ENCODE measurements around the gene G6PC1.
"Not testable (repeated sequence)": the region's sequence is repeated elsewhere in the genome, so short reads cannot be mapped to it uniquely, and the experiment has no call there.

The G6PC1 gene

GRCh38 chr17:42857389-42857788, 43.2 kb upstream of the G6PC1 start:
- FAIRE-seq (no peak), DNase-seq (ENCODE audit: insufficient read length, low spot score) (no peak)
- TF ChIP-seq SPI1 (IDR thresholded peaks at IDR 0.05; ENCODE audit: low read depth, low read length) = no peak
- TF ChIP-seq POLR2A (IDR thresholded peaks at IDR 0.05; ENCODE audit: low read depth, low read length) = no peak
- TF ChIP-seq PAX5 (IDR thresholded peaks at IDR 0.05; ENCODE audit: insufficient read depth, low read length, severe bottlenecking) = no peak
- no peak for TF ChIP-seq POU2F2 (IDR thresholded peaks at IDR 0.05; ENCODE audit: low read depth, low read length)
- TF ChIP-seq POLR2AphosphoS5 (IDR thresholded peaks at IDR 0.05; ENCODE audit: low read depth, low read length) = no peak
- TF ChIP-seq TAF1 (IDR thresholded peaks at IDR 0.05; ENCODE audit: low read depth, low read length) = no peak

GRCh38 chr17:42865638-42866094, 34.9 kb upstream of the G6PC1 start:
- TF ChIP-seq SPI1 (IDR thresholded peaks at IDR 0.05; ENCODE audit: low read depth, low read length) = no peak
- no peak for TF ChIP-seq TAF1 (IDR thresholded peaks at IDR 0.05; ENCODE audit: low read depth, low read length)
- no peak for TF ChIP-seq POLR2A (IDR thresholded peaks at IDR 0.05; ENCODE audit: low read depth, low read length)
- TF ChIP-seq PAX5 (IDR thresholded peaks at IDR 0.05; ENCODE audit: insufficient read depth, low read length, severe bottlenecking) = no peak
- TF ChIP-seq POU2F2 (IDR thresholded peaks at IDR 0.05; ENCODE audit: low read depth, low read length) = no peak
- TF ChIP-seq POLR2AphosphoS5 (IDR thresholded peaks at IDR 0.05; ENCODE audit: low read depth, low read length) = no peak
- DNase-seq (ENCODE audit: insufficient read length, low spot score) = no peak
- no peak for FAIRE-seq

- FAIRE-seq = no peak
- TF ChIP-seq SPI1 (IDR thresholded peaks at IDR 0.05; ENCODE audit: low read depth, low read length) = no peak
- no peak for DNase-seq (ENCODE audit: insufficient read length, low spot score)
These were observed 34.4 kb upstream of the G6PC1 start for GRCh38 chr17:42866216-42866615.

GRCh38 chr17:42866631-42867575, 33.7 kb upstream of the G6PC1 start:
- DNase-seq (ENCODE audit: insufficient read length, low spot score) = no peak
- FAIRE-seq = no peak
- TF ChIP-seq SPI1 (IDR thresholded peaks at IDR 0.05; ENCODE audit: low read depth, low read length) (no peak), POLR2A (IDR thresholded peaks at IDR 0.05; ENCODE audit: low read depth, low read length) (no peak), POU2F2 (IDR thresholded peaks at IDR 0.05; ENCODE audit: low read depth, low read length) (no peak), TAF1 (IDR thresholded peaks at IDR 0.05; ENCODE audit: low read depth, low read length) (no peak), PAX5 (IDR thresholded peaks at IDR 0.05; ENCODE audit: insufficient read depth, low read length, severe bottlenecking) (no peak), POLR2AphosphoS5 (IDR thresholded peaks at IDR 0.05; ENCODE audit: low read depth, low read length) (no peak)

GRCh38 chr17:42867694-42868261, 32.8 kb upstream of the G6PC1 start:
- FAIRE-seq; DNase-seq (ENCODE audit: insufficient read length, low spot score): not testable (repeated sequence)

- TF ChIP-seq POLR2AphosphoS5 (IDR thresholded peaks at IDR 0.05; ENCODE audit: low read depth, low read length) = no peak
- no peak for TF ChIP-seq TAF1 (IDR thresholded peaks at IDR 0.05; ENCODE audit: low read depth, low read length)
- TF ChIP-seq POU2F2 (IDR thresholded peaks at IDR 0.05; ENCODE audit: low read depth, low read length) = no peak
- no peak for TF ChIP-seq PAX5 (IDR thresholded peaks at IDR 0.05; ENCODE audit: insufficient read depth, low read length, severe bottlenecking)
- TF ChIP-seq POLR2A (IDR thresholded peaks at IDR 0.05; ENCODE audit: low read depth, low read length) = no peak
- no peak for TF ChIP-seq SPI1 (IDR thresholded peaks at IDR 0.05; ENCODE audit: low read depth, low read length)
- DNase-seq (ENCODE audit: insufficient read length, low spot score) = no peak
- FAIRE-seq = no peak
These were observed 32.3 kb upstream of the G6PC1 start for GRCh38 chr17:42868338-42868737.

- TF ChIP-seq POLR2A (IDR thresholded peaks at IDR 0.05; ENCODE audit: low read depth, low read length) (no peak), POLR2AphosphoS5 (IDR thresholded peaks at IDR 0.05; ENCODE audit: low read depth, low read length) (no peak), SPI1 (IDR thresholded peaks at IDR 0.05; ENCODE audit: low read depth, low read length) (no peak), TAF1 (IDR thresholded peaks at IDR 0.05; ENCODE audit: low read depth, low read length) (no peak), POU2F2 (IDR thresholded peaks at IDR 0.05; ENCODE audit: low read depth, low read length) (no peak), PAX5 (IDR thresholded peaks at IDR 0.05; ENCODE audit: insufficient read depth, low read length, severe bottlenecking) (no peak)
- FAIRE-seq = no peak
- no peak for DNase-seq (ENCODE audit: insufficient read length, low spot score)
These were observed 29.0 kb upstream of the G6PC1 start for GRCh38 chr17:42871647-42872046.

- DNase-seq (ENCODE audit: insufficient read length, low spot score) (no peak), FAIRE-seq (no peak)
- no peak for TF ChIP-seq PAX5 (IDR thresholded peaks at IDR 0.05; ENCODE audit: insufficient read depth, low read length, severe bottlenecking)
- no peak for TF ChIP-seq POU2F2 (IDR thresholded peaks at IDR 0.05; ENCODE audit: low read depth, low read length)
- no peak for TF ChIP-seq POLR2AphosphoS5 (IDR thresholded peaks at IDR 0.05; ENCODE audit: low read depth, low read length)
- no peak for TF ChIP-seq POLR2A (IDR thresholded peaks at IDR 0.05; ENCODE audit: low read depth, low read length)
- no peak for TF ChIP-seq TAF1 (IDR thresholded peaks at IDR 0.05; ENCODE audit: low read depth, low read length)
These were observed 28.2 kb upstream of the G6PC1 start for GRCh38 chr17:42872251-42872965.

GRCh38 chr17:42873315-42873714, 27.3 kb upstream of the G6PC1 start:
- DNase-seq (ENCODE audit: insufficient read length, low spot score) (no peak), FAIRE-seq (no peak)
- no peak for TF ChIP-seq TAF1 (IDR thresholded peaks at IDR 0.05; ENCODE audit: low read depth, low read length)
- TF ChIP-seq SPI1 (IDR thresholded peaks at IDR 0.05; ENCODE audit: low read depth, low read length) = no peak
- no peak for TF ChIP-seq PAX5 (IDR thresholded peaks at IDR 0.05; ENCODE audit: insufficient read depth, low read length, severe bottlenecking)
- TF ChIP-seq POU2F2 (IDR thresholded peaks at IDR 0.05; ENCODE audit: low read depth, low read length) = no peak
- TF ChIP-seq POLR2AphosphoS5 (IDR thresholded peaks at IDR 0.05; ENCODE audit: low read depth, low read length) = no peak
- TF ChIP-seq POLR2A (IDR thresholded peaks at IDR 0.05; ENCODE audit: low read depth, low read length) = no peak

GRCh38 chr17:42873932-42874695, 26.5 kb upstream of the G6PC1 start:
- FAIRE-seq; DNase-seq (ENCODE audit: insufficient read length, low spot score): not testable (repeated sequence)
